GM18861 (cell line): ENCODE data around the gene THADA.
"Not testable (repeated sequence)": the region's sequence is repeated elsewhere in the genome, so short reads cannot be mapped to it uniquely, and the experiment has no call there.

Experiments
- ATAC-seq: cut with Tn5 transposase; IDR thresholded peaks from one replicate; pipeline ENCODE4 v1.9.1; 2021; ENCODE audit not compliant: unreplicated experiment

Gene THADA

GRCh38 chr2:43196768-43197587 lies 398.9 kb downstream of the THADA start:
- no peak for ATAC-seq

DNA sequence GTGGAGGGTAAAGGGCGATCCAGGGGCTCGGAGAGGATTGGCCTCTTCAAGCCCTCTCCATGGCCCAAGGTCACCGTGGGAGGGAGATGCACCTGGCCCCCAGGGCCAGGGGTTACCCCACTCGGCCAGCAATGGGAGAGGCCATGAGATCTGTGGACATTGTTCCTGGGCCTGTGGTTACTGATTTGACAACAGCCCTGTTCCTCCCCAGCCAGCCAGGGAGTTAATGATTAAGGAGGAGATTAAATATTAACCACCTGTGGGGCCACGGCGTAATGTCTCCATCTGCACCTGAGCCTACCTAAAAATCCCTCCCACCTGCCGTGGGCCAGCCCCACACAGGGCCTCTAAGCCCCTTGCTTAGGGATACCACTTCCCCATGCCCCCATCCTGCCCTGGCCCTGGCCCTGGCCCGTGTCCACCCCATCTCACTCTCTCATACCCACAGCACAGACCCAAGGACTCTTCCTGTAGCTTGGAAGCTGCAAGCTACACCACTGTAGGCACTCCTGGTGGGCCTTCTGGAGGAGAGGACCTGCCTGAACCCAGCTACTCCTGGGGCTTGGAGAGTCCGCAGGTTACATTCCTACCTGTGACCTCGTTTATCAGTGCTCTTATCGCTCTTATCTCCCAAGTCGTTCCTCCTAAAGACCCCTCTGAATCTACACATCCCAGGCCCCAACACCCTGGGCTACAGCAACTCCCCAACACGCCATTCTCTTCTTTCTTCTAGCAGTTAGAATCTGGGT lies 401.5 kb downstream of the THADA start:
- ATAC-seq = peak; percentile 34

- ATAC-seq = no peak
Measured at GRCh38 chr2:43193652-43194120, 402.2 kb downstream of the THADA start.

DNA sequence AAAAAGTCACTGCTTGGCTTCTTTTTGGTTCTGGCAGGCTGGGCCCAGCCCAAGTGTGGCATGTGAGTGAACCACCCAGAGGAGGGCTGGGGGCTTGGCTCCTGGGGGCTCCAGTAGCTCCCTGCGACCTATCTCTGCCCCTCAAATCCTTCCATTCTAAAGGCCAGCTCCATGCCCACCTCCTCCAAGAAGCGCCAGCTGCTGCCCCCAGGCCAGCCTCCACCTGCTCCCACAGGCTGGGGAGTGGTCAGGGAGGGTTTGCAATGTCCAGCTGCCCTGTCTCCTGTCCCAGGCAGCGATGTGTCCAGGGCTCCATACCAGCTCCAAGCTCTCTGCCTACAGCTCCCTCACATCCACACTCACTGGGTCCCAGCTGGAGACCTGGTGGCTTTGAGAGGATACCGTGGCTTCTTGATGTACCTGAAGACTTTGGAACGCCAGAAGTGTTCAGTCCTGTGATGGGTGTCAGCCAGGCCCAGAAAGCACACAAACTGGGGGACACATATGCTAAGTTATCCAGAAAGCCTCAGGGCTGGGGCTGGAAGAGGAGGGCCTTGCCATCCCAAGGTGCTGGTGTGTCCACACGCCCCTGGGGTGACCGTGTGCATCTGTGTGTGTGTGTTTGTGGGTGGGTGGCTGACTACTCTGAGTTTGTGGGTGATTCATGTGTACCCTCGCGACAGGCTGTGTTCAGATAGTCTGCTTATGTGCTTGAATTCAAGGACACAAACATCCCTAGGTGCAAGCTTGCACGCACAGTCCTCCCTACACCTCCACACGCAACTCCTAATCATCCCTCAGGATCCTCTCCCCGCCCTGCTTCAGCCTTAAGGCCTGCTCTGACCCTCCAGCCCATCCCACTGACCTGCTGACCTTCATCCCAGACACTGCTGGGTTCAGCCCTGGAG lies 402.8 kb downstream of the THADA start:
- ATAC-seq = no peak

- ATAC-seq = no peak
Measured at GRCh38 chr2:43191947-43192516, 403.8 kb downstream of the THADA start.

- no peak for ATAC-seq
Measured at GRCh38 chr2:43190311-43191052, 405.4 kb downstream of the THADA start.

GRCh38 chr2:43189861-43190260 lies 406.0 kb downstream of the THADA start:
- ATAC-seq = not testable (repeated sequence)

DNA sequence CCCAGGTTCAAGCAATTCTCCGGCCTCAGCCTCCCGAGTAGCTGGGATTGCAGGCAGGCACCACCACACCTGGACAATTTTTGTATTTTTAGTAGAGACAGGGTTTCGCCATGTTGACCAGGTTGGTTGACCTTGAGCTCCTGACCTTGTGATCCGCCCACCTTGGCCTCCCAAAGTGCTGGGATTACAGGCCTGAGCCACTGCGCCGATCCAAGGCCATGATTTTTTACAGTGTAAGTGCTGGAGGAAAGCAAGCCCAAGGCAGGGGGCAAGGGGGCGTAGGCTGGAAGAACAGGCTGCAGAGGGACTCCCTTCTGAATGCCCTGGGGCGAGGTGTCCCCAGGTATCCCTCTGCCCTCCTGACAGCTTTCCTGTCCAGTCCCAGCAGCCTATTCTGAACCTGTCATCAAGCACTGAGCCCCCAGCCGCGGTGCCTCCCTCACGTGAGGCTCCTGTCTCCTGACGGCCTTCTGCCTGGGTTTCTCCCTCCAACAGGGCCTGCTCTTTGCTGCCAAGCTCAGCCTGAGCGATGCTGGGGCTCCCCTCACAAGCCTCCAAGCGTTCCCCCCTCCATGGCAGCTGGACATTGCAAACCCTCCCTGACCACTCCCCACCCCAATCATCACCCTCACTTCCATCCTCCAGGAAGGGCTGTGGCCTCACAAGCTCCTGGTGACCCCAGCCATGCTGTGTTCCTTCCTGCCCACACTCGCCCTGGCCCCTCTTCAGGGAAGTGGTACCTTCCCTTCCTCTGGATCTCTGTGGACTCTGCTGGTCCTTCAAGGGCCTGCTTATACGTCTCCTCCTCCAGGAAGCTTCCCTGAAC lies 407.1 kb downstream of the THADA start:
- no peak for ATAC-seq

GRCh38 chr2:43186679-43187374 lies 409.0 kb downstream of the THADA start:
- ATAC-seq = no peak

DNA sequence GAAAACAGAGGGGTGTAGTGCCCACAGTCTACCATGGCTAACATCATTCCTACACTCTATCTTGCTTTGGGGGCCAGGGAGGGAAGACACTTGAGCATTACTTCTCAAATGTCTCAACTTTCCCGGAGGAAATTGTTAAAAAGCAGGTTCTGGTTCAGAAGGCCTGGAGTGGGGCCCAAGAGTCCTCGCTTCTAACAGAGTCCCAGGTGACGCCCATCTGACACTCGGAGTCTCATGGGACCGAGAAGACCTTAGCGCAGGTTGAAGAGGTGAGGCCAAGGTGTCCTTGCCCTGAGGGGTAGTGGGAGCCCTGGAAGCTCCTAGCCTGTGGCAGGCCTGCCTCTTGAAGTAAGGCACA lies 409.5 kb downstream of the THADA start:
- no peak for ATAC-seq

DNA sequence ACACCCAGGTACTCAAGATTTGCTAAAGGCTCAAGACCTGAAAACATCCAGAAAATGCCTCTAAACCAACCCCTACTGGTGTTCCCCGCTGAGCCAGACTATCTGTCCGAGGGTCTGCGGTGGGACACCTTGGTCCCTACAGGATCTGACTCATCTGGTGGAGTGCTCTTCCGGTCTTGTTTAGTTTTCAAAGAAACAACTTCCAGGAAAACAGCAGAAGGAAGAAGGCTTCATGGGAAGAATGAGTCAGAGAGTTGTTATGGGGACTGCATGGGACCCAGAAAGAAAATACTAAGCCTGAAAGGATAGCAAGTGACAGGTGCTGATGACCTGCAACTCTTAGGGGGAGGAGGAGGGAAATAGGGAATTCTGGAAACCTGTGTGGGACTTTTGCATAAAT lies 410.7 kb downstream of the THADA start:
- ATAC-seq = no peak

GRCh38 chr2:43184339-43184895 lies 411.4 kb downstream of the THADA start:
- no peak for ATAC-seq

GRCh38 chr2:43183743-43184142 lies 412.1 kb downstream of the THADA start:
- ATAC-seq = no peak

DNA sequence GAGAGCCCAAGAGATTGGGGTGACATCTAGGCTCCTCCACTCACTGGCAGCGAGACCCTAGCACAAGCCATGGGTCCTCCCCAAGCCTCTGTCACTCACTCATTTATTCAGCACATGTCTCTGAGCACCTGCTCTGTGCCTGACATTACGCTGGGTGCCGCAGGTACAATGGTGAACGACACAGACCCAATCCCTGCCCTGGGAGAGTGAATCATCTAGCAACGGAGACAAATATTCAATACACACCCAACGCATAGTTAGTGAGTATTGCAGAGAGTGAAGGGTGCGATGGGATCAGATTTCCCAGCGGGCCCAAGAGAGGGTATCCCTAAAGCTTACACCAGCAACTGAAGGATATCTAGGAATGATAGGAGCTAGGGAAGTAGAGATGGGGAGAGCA lies 414.9 kb downstream of the THADA start:
- no peak for ATAC-seq
